Measurements from ENCODE around the gene OR2AT4.
"Not testable (repeated sequence)": the region's sequence is repeated elsewhere in the genome, so short reads cannot be mapped to it uniquely, and the experiment has no call there.

OR2AT4 gene

DNA sequence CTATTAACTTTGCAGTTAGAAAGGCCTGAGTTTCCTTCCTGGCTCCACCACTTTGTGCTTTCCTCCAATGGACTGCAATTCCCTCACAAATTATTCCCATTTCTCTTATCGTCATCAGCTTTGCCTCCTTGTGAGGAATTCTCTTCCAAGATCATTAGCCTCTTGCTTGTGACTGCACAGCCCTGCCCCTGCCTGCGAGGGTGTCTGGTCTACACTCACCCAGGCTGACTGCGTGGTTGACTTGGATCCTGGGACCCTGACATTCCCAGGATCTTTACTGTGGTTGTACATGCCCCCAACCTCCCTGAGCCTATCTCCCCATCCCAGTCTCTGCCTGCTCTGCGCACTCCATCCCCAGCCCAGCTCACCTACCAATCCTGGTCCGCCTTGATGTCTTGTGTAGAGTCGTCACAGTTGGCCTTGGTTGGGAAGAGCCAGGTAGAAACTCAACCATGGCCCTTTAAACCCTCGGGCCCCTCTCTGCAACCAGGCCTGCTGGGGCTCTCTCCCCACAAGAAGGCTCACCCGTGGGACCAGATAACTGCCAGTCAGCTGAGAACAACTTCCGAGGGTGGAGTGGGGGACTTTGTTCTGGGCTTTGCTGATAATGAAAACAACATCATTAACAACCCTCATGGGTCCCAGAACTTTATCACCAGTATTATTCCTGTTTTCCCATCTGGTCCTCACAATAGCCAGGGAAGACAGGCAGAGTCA is at the start of gene OR2AT4:
Gene OR2AT4, minus strand, starts transcription at position 421 of the 717 bp plus-strand sequence.
- no peak for DNase-seq (ENCODE audit: low spot score)

GRCh38 chr11:75145972-75146519 is 49.4 kb upstream of the OR2AT4 start:
- no peak for DNase-seq (ENCODE audit: low spot score)

- DNase-seq (ENCODE audit: low spot score): no peak
Measured at GRCh38 chr11:75145196-75145971, 48.7 kb upstream of the OR2AT4 start.

GRCh38 chr11:75144716-75145014 is 48.0 kb upstream of the OR2AT4 start:
- DNase-seq (ENCODE audit: low spot score): no peak

- no peak for DNase-seq (ENCODE audit: low spot score)
Measured at GRCh38 chr11:75143420-75143731, 46.7 kb upstream of the OR2AT4 start.

DNA sequence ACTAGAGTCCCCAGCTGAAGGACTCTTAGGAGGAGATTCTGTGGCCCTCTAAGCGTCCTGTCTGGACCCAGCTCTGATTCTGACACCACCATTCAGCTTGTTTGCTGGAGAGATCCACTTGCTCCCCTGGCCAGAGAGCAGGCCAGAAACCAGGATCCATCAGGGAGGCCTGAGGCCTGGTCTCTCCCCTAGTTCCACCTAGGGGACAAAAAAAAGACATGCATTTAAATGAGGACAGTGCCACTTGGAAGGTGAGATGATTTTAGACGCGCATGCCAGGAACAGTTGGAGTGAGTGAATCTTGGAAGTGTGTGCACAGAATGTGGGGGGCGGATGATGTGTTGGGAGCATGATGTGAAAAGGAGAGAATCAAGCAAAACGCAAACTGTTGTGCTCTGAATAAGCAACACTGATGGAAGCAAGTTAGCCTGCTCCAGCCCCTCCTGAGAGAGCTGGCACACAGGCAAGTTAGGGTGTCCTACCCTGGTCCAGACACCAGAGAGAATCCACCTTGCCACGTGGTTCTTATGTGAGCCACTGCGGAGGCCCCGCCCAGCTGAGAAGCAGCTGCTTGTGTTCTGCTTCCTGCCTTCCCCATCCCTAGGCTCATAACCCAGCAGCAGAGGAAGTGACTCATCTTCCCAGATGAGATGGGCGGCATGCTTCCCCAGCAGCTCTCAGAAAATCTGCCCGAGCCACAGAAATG is 46.2 kb upstream of the OR2AT4 start:
- DNase-seq (ENCODE audit: low spot score): peak; percentile 93

DNA sequence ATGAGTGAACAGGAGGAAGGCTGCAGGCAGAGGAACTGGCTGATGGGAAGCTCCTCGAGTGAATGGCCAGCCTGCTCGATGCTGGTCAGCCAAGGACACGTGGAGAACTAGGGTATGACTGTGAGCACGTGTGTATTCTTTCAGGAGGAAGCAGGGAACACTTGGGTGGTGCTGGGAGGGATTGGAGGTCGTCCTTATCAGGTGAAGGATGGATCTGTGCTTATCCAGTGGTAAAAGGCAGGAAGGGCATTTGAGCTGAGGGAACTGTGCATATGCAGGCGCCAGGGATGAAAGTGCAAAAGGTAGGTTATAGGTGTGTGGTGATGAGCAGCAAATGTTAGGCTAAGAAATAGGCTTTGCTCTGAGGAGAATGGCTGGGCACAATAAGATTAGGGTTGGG is 44.5 kb upstream of the OR2AT4 start:
- no peak for DNase-seq (ENCODE audit: low spot score)

GRCh38 chr11:75140269-75141138 is 43.8 kb upstream of the OR2AT4 start:
- DNase-seq (ENCODE audit: low spot score): peak; percentile 74

- DNase-seq (ENCODE audit: low spot score): no peak
Measured at GRCh38 chr11:75135651-75136050, 39.0 kb upstream of the OR2AT4 start.

DNA sequence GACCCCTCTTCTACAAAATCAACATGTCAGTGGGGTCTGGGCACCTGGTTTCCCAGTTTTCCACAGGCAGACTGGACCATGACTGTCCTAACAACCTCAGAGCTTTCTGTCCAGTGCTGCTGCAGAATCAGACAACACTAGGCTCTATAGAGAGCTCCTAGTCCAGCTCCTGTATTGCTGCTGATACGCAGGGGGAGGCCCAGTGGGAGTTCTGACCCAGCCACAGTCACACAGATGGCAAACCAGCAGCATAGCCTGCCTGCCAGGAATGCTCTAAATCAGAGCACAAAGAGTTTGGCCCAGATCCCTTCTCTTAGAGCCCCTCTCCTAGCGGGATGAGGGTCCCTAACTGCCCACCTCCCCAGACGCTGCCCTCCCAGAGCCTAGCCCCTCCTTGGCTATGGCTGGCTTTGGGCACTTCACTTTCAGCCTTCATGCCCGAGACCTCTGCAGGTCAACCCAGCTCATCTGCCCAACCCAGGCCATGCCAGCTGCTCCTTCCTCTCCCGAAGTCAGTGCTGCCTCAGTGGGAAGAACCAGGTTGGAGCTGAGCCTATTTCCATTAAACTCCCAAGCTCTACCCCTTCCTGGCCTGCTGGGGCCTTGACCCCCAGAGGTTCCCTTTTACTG is 38.5 kb upstream of the OR2AT4 start:
- DNase-seq (ENCODE audit: low spot score): no peak

- DNase-seq (ENCODE audit: low spot score): no peak
Measured at GRCh38 chr11:75133976-75134375, 37.3 kb upstream of the OR2AT4 start.

GRCh38 chr11:75132080-75132479 is 35.4 kb upstream of the OR2AT4 start:
- no peak for DNase-seq (ENCODE audit: low spot score)

GRCh38 chr11:75126564-75126963 is 29.9 kb upstream of the OR2AT4 start:
- no peak for DNase-seq (ENCODE audit: low spot score)

DNA sequence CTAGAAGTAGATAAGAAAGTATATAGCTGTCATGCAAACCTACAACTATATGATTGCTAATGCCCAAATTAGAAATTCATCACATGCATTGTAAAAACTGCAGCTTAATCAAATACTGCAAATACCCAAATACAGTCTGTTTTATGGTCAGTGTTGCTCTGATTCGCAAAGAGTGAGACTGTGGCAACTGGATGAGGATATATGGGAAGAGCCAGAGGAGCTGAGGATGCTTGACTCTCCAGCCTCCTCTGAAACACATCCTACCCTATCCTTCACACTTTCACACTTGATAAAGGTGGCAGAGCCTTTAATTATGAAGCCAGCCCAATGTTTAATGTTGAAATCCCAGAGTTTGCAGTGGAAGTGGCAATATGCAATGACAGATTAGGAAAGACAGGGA is 21.9 kb upstream of the OR2AT4 start:
- no peak for DNase-seq (ENCODE audit: low spot score)

DNA sequence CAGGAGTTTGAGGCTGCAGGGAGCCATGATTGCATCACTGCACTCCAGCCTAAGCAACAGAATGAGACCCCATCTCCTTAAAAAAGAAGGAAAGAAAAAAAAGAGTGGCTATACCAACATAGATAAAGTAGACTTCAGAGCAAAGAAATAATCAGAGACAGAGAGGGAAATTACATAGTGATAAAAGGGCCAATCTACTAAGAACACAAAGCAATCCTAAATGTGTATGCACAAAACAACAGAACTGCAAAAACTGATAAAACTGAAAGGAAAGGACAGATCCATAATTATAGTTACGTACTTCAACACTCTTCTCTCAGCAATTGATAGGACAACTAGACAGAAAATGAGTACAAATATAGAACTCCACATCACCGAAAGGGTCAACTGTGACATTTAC is 17.8 kb upstream of the OR2AT4 start:
- DNase-seq (ENCODE audit: low spot score): no peak

GRCh38 chr11:75113030-75113429 is 16.4 kb upstream of the OR2AT4 start:
- DNase-seq (ENCODE audit: low spot score): no peak

- DNase-seq (ENCODE audit: low spot score): no peak
Measured at GRCh38 chr11:75112200-75112599, 15.5 kb upstream of the OR2AT4 start.

DNA sequence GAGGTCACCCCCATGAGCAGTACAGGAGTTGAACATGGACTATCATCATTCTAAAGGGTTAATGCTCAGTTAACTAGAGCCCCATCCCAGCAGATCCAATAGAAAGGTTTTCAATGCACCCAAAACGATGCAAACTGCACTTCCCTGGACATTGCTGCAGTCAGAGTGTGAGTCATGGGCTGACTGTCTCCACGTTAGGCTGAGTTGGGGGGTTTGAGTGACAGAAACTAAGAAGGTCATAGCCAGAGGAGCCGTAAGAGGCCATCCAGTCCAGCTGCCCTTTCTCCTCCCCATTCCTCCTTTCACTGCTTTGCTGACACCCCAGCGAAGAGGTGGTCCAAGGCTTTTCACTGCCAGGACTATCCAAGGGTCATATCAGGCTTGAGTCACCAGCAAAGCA is 10.5 kb upstream of the OR2AT4 start:
- DNase-seq (ENCODE audit: low spot score): no peak

GRCh38 chr11:75105967-75106681 is 9.4 kb upstream of the OR2AT4 start:
- DNase-seq (ENCODE audit: low spot score): not testable (repeated sequence)

DNA sequence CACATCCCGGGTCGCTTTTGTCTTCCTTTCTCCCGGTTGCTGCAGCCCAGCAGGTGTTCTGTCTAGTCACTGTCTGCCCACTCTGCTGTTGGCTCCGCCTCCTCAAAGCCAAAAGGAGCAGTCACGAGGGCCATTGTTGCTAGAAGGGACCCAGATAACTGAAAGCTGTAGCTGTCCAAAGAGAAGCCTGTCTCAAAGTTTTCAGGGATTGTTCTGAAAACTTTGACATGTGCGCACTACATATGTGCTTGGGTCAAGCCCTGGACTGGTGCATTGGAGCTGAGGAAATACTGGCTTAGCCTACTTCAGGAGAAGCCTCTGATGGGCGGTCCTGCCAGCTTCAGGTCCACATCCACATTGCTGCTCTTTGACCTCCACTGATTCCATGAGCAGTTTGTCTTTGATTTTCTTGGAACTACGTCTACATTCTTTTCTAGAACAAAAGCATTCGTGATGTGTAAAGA is 8.8 kb upstream of the OR2AT4 start:
- no peak for DNase-seq (ENCODE audit: low spot score)
